ENCODE data around the gene ADAM15.
A peak's percentile ranks its signal among the peaks of the same experiment; 100 is the strongest.

ADAM15 gene

GRCh38 chr1:155073377-155074242 lies 22.5 kb downstream of the ADAM15 start:
- no peak overlapping the region for H3K4me3 ChIP-seq (ENCODE audit: low read depth, low read length)
- no peak for DNase-seq (ENCODE audit: low read depth)
- TF ChIP-seq, protein P1, sequence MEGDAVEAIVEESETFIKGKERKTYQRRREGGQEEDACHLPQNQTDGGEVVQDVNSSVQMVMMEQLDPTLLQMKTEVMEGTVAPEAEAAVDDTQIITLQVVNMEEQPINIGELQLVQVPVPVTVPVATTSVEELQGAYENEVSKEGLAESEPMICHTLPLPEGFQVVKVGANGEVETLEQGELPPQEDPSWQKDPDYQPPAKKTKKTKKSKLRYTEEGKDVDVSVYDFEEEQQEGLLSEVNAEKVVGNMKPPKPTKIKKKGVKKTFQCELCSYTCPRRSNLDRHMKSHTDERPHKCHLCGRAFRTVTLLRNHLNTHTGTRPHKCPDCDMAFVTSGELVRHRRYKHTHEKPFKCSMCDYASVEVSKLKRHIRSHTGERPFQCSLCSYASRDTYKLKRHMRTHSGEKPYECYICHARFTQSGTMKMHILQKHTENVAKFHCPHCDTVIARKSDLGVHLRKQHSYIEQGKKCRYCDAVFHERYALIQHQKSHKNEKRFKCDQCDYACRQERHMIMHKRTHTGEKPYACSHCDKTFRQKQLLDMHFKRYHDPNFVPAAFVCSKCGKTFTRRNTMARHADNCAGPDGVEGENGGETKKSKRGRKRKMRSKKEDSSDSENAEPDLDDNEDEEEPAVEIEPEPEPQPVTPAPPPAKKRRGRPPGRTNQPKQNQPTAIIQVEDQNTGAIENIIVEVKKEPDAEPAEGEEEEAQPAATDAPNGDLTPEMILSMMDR (IDR thresholded peaks at IDR 0.05; ENCODE audit: control insufficient read depth, extremely low read depth, insufficient read depth): no peak

DNA sequence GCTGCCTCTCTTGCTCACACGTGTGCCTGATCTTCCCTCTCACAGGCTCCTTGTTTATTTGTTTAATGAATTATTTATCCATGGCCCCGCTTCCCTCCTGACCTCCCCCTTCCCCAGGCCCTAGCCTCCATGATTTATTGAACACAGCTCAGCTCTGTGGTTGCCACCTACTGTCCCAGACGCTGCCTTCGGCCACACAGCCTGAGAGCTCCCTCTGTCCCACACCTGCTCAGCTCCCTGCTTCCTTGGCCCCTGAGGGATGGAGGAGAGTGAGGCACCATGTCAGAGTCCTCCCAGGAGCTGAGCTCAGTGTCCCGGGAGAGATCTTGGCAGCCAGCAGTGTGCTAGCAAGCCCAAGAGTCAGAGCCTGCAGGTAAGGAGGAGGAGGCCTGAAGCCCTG lies 24.4 kb downstream of the ADAM15 start:
- TF ChIP-seq, protein P1 (IDR thresholded peaks at IDR 0.05; ENCODE audit: control insufficient read depth, extremely low read depth, insufficient read depth): no peak
- no peak overlapping the region for H3K4me3 ChIP-seq (ENCODE audit: low read depth, low read length)
- DNase-seq (ENCODE audit: low read depth): no peak

GRCh38 chr1:155076371-155076770 lies 25.3 kb downstream of the ADAM15 start:
- DNase-seq (ENCODE audit: low read depth): no peak
- H3K4me3 ChIP-seq (ENCODE audit: low read depth, low read length): no peak overlapping the region

DNA sequence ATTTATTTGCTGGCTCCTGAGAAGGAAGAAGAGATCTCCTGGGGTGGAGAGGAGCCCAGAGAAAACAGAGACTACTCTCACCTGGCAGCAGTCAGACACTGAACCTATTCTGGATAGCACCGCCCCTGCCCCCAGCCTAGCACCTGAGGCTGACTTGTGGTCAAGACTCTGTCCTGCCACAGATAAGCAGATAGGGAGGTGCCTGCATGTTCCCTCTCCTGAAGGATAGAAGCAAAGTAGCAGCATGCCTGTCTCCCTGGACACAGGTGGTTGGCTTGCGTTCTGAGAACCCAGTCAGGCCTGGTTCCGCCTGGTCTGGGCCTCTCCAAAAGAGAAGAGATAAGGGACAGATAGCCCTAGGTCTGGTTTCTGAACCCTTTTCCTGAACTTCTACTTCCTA lies 26.2 kb downstream of the ADAM15 start:
- no peak for DNase-seq (ENCODE audit: low read depth)
- TF ChIP-seq, protein P1 (IDR thresholded peaks at IDR 0.05; ENCODE audit: control insufficient read depth, extremely low read depth, insufficient read depth): no peak
- H3K4me3 ChIP-seq (ENCODE audit: low read depth, low read length): no peak overlapping the region

More at GRCh38 chr1:155076371-155076770, 25.3 kb downstream of the ADAM15 start:
- TF ChIP-seq, protein P1 (IDR thresholded peaks at IDR 0.05; ENCODE audit: control insufficient read depth, extremely low read depth, insufficient read depth): no peak

DNA sequence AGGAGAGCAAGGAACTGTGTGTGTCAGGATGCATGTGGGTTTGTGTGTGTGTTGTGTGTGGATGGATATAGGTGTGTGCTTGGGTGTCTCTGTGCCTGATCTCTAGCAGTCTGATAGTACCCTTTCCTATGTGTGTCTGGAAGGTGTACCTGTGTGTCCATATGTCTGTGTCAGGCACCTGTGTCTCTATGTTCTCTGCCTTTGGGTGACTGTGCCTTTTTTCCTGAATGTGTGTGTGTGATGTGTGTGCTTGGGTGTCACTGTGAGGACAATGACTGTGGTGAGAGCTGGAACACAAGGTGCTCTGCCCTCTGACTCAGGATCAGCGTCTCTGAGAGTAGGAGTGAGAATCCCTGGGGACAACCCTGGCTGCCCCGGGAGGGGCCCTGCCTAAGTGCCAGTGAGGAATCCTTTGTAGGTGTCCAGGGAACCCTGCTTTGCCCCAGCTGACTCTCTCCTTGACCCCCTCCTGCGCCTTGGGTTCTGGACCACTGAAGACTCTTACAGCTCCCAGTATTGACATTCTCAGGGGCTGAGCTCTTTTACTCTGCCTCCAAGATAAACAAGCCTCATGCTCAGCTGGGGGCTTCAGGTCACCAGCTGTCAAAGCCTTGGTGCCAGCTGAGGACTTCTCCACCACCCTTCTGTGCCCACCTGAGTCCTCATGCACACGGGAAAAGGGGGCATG lies 26.8 kb downstream of the ADAM15 start:
- TF ChIP-seq, protein P1 (IDR thresholded peaks at IDR 0.05; ENCODE audit: control insufficient read depth, extremely low read depth, insufficient read depth): no peak
- no peak for DNase-seq (ENCODE audit: low read depth)
- peak overlapping the region; percentile 65 for H3K4me3 ChIP-seq (ENCODE audit: low read depth, low read length)

DNA sequence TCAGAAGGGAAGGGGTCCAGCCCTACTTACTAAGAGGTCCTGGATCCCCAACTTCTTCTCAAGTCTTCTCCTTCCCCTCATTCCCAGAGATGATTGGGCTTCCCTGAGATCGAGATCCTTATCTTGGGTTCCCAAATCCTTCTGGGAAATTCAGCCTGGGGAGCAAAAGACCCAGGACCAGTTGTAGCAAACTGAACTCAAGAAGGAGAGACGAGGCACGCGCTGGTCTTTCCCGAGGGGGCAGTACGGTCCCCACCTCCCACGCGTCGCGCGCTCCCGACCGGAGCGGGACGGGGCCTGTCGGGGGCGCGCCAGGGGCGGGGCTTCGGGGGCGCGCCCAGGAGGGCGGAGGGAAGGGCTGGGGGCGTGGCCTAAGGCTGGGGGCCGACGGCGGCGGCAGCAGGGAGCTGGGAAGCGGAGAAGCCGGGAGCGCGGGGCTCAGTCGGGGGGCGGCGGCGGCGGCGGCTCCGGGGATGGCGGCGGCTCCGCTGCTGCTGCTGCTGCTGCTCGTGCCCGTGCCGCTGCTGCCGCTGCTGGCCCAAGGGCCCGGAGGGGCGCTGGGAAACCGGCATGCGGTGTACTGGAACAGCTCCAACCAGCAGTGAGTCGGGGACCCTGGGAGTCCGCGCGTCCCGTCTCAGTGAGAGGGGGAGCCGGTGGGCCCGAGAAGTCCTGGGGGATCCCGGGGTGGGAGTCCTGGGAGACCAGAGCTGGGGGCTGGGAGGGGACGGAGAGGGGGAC lies 27.5 kb downstream of the ADAM15 start, which contains the start of gene EFNA3:
TSS of gene EFNA3 (plus strand) at position 369 of the 741 bp plus-strand sequence. CDS start at position 474, 105 bp downstream.
- peak within 1 kb of the TSS; percentile 65 for H3K4me3 ChIP-seq (ENCODE audit: low read depth, low read length)
- DNase-seq (ENCODE audit: low read depth): no peak
- TF ChIP-seq, protein P1 (IDR thresholded peaks at IDR 0.05; ENCODE audit: control insufficient read depth, extremely low read depth, insufficient read depth): no peak
